ENCODE results near the gene TMEM258. TPM values are rescaled to one million over a fixed set of nuclear protein-coding genes. Genes with fewer than 3 reads are reported as not detected.

Gene TMEM258
- total RNA-seq, 3 donors from 2014 or later, result 35.4 to 55.4 (median 35.7) TPM

DNA sequence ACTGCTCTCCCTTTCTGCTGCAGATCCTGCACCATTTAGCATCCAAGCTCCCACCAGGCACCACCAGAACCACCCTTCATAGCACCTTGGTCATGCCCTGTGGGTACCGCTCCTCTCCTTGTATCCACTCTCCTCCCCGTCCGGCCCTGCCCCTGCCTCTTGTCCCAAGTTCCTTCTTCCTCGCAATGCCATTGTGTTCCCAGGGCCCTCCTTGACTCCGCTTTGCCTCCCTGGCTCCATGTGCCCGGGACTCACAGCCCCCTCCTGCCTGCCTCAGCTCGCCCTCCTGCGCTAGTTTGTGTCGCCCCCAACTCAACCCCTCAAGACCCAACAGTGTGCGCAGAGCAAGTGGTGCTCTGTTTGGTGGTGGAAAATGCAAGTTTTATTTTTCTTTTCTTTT, 46.5 kb upstream of the TMEM258 start:
- no peak for DNase-seq (ENCODE audit: low spot score in 2 of 2)
- no peak overlapping the region for H3K4me3 ChIP-seq
- no peaks in the 10 kb centered on the region for H3K36me3 ChIP-seq
- no peaks in the 10 kb centered on the region for H3K4me1 ChIP-seq
- H3K27ac ChIP-seq, result no peak overlapping the region
- TF ChIP-seq POLR2AphosphoS5 (IDR thresholded peaks at IDR 0.05), result no peak
- no peak for TF ChIP-seq POLR2A (IDR thresholded peaks at IDR 0.05)
- TF ChIP-seq, protein P1, sequence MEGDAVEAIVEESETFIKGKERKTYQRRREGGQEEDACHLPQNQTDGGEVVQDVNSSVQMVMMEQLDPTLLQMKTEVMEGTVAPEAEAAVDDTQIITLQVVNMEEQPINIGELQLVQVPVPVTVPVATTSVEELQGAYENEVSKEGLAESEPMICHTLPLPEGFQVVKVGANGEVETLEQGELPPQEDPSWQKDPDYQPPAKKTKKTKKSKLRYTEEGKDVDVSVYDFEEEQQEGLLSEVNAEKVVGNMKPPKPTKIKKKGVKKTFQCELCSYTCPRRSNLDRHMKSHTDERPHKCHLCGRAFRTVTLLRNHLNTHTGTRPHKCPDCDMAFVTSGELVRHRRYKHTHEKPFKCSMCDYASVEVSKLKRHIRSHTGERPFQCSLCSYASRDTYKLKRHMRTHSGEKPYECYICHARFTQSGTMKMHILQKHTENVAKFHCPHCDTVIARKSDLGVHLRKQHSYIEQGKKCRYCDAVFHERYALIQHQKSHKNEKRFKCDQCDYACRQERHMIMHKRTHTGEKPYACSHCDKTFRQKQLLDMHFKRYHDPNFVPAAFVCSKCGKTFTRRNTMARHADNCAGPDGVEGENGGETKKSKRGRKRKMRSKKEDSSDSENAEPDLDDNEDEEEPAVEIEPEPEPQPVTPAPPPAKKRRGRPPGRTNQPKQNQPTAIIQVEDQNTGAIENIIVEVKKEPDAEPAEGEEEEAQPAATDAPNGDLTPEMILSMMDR (IDR thresholded peaks at IDR 0.05), result no peak
- H3K27me3 ChIP-seq, result no peaks in the 10 kb centered on the region
- H3K9me3 ChIP-seq, result no peaks in the 10 kb centered on the region
- intact Hi-C loops (cut with DNase I; ENCODE audit: low total_unique reads), result loop anchor here (1.0 kb wide), 1 partner anchor 30 kb away; no protein-coding TSS in a partner anchor

DNA sequence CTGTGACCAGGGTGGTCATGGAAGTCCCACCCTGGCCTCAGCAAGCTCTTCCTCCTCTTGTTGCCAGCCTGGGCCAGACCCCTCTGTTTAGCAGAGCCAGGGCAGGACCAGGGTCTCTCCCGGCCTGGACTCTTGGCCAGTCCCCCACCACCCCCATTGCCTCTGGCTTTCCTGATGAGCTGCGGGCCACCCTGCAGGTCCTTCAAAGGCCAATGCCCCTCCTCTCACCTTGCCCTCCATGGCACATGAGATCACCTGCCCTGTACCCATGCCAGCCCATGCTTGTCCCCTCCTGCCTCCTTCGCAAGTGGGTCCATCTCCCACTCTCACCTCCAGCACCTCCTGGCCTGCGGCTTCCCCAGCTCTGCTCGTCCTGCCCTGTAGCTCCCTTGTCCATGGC, 46.1 kb upstream of the TMEM258 start:
- intact Hi-C loops (cut with DNase I; ENCODE audit: low total_unique reads), result loop anchor here (1.0 kb wide), 1 partner anchor 31 kb away; no protein-coding TSS in a partner anchor
- Histone ChIP-seq H3K27ac (no peak overlapping the region), H3K36me3 (no peaks in the 10 kb centered on the region), H3K9me3 (no peaks in the 10 kb centered on the region), H3K4me1 (no peaks in the 10 kb centered on the region), H3K27me3 (no peaks in the 10 kb centered on the region), H3K4me3 (no peak overlapping the region)
- DNase-seq (ENCODE audit: low spot score in 2 of 2), result no peak
- TF ChIP-seq, protein P1 (IDR thresholded peaks at IDR 0.05), result no peak
- TF ChIP-seq POLR2A (IDR thresholded peaks at IDR 0.05) (no peak), POLR2AphosphoS5 (IDR thresholded peaks at IDR 0.05) (no peak)

DNA sequence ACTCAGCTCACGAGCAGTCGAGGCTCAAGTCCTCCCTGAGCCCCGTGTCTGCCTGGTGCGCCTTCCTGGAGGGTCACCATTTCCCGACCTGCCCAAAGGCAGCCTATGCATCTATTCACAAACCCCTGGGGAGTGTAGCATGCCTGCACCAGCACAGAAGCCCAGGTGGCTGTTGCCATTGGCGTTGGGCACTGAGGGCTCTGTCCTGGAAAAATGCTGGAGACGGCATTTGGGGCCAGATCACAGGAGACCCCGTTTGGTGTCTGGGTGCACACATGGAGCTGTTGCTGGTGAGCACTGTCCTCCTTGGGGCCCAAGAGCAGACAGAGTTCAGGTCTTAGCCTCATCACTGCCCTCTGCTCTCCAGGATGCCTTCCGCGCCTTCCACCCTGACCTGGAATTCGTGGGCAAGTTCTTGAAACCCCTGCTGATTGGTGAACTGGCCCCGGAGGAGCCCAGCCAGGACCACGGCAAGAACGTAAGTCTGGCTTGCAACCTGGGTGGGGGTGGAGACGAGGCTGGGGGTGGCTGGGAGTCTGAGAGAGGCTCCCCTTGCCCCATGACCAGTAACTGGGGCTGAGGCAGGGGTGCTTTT, 45.1 kb upstream of the TMEM258 start:
- TF ChIP-seq, protein P1 (IDR thresholded peaks at IDR 0.05), result no peak
- TF ChIP-seq POLR2A (IDR thresholded peaks at IDR 0.05) (no peak), POLR2AphosphoS5 (IDR thresholded peaks at IDR 0.05) (no peak)
- intact Hi-C loops (cut with DNase I; ENCODE audit: low total_unique reads), result loop anchor here (1.0 kb wide), 1 partner anchor 32 kb away; no protein-coding TSS in a partner anchor
- Histone ChIP-seq H3K36me3 (no peaks in the 10 kb centered on the region), H3K27me3 (no peaks in the 10 kb centered on the region), H3K9me3 (no peaks in the 10 kb centered on the region), H3K27ac (no peak overlapping the region), H3K4me1 (no peaks in the 10 kb centered on the region), H3K4me3 (no peak overlapping the region)
- DNase-seq (ENCODE audit: low spot score in 2 of 2), result no peak

DNA sequence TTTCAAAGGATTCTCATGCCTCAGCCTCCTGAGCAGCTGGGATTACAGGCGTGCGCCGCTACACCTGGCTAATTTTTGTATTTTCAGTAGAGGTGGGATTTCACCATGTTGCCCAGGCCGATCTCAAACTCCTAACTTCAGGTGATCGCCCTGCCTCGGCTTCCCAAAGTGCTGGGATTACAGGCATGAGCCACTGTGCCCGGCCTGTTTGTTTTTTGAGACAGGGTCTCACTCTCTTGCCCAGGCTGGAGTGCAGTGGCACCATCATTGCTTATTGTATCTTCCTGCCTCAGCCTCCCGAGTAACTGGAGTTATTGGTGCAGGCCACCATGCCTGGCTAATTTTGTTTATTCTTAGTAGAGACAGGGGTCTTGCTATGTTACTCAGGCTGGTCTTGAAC, 43.8 kb upstream of the TMEM258 start:
- H3K4me1 ChIP-seq, result no peaks in the 10 kb centered on the region
- H3K27ac ChIP-seq, result no peak overlapping the region
- intact Hi-C loops (cut with DNase I; ENCODE audit: low total_unique reads), result no loop called here
- no peak overlapping the region for H3K4me3 ChIP-seq
- no peaks in the 10 kb centered on the region for H3K27me3 ChIP-seq
- H3K9me3 ChIP-seq, result no peaks in the 10 kb centered on the region
- DNase-seq (ENCODE audit: low spot score in 2 of 2), result no peak
- TF ChIP-seq, protein P1 (IDR thresholded peaks at IDR 0.05), result no peak
- no peaks in the 10 kb centered on the region for H3K36me3 ChIP-seq

DNA sequence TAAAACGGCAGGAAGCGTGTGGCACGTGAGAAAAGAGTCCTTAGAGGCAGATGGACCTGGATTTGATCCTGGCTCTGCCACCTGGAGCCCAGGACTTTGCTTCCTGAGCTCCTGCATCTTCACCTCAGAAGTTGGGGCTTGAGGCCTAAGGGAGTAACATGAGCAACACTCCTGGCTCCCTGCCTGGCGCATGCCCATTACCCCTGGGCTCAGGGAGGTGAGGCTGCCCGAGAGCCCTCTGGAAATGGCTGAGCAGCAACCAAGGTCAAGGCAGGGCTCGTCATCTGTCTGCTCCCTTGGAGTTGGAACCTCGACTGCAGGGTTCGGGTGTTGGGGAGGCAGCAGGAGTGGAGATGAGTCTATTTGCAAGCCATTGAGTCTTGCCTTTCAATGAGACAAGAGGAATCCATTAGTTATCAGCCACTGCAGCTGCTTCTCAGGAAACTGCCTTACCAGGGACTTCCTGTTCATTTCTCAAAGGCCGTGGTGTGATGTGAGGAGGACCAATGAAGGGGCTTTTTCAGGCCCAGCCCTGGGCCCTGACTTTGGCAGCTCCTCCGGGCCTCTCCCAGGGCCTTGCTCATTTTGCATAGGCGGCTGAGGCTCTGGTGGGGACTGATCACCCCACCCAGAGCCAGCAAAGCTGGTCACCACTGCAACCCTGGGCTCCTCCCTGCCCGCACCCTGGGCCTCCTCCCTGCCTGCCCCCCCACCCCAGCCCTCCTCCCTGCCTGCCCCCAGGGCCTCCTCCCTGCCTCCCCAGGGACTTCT, 42.1 kb upstream of the TMEM258 start:
- Histone ChIP-seq H3K4me1 (no peaks in the 10 kb centered on the region), H3K27ac (peak overlapping the region in 1 of 2 donors; percentile 52), H3K9me3 (no peaks in the 10 kb centered on the region), H3K36me3 (no peaks in the 10 kb centered on the region), H3K27me3 (no peaks in the 10 kb centered on the region), H3K4me3 (no peak overlapping the region)
- TF ChIP-seq, protein P1 (IDR thresholded peaks at IDR 0.05), result no peak
- TF ChIP-seq POLR2A (IDR thresholded peaks at IDR 0.05) (no peak), POLR2AphosphoS5 (IDR thresholded peaks at IDR 0.05) (no peak)
- DNase-seq (ENCODE audit: low spot score in 2 of 2), result no peak
- intact Hi-C loops (cut with DNase I; ENCODE audit: low total_unique reads), result no loop called here
